GM21528 (cell line): ENCODE data around the gene NHLRC4.

ENCODE experiments used
- ATAC-seq: cut with Tn5 transposase; IDR thresholded peaks from one replicate; pipeline ENCODE4 v1.9.1; 2021; ENCODE audit warnings: mild to moderate bottlenecking, moderate library complexity; ENCODE audit not compliant: unreplicated experiment, low FRiP score

NHLRC4 gene

GRCh38 chr16:566475-567372 is at the start of gene NHLRC4:
TSS of gene NHLRC4 (plus strand) at chr16:567005. CDS start at chr16:568048, 1,043 bp downstream.
- no peak for ATAC-seq

GRCh38 chr16:518858-519257 is 47.9 kb upstream of the NHLRC4 start:
- ATAC-seq, result no peak

- ATAC-seq, result no peak
Measured at GRCh38 chr16:519425-519824, 47.4 kb upstream of the NHLRC4 start.

GRCh38 chr16:519841-520687 is 46.7 kb upstream of the NHLRC4 start:
- ATAC-seq, result no peak

GRCh38 chr16:520847-521246 is 46.0 kb upstream of the NHLRC4 start:
- no peak for ATAC-seq

GRCh38 chr16:521381-522210 is 45.2 kb upstream of the NHLRC4 start:
- no peak for ATAC-seq

GRCh38 chr16:522320-523096 is 44.3 kb upstream of the NHLRC4 start:
- no peak for ATAC-seq

- ATAC-seq, result no peak
Measured at GRCh38 chr16:523097-523741, 43.6 kb upstream of the NHLRC4 start.

GRCh38 chr16:524274-525040 is 42.3 kb upstream of the NHLRC4 start:
- no peak for ATAC-seq

GRCh38 chr16:525123-525519 is 41.7 kb upstream of the NHLRC4 start:
- no peak for ATAC-seq

- ATAC-seq, result no peak
Measured at GRCh38 chr16:525520-526180, 41.2 kb upstream of the NHLRC4 start.

GRCh38 chr16:526181-527014 is 40.4 kb upstream of the NHLRC4 start:
- no peak for ATAC-seq

GRCh38 chr16:527015-527903 is 39.5 kb upstream of the NHLRC4 start, which contains the start of gene CAPN15:
TSS of gene CAPN15 (plus strand) at chr16:527712. CDS start at chr16:546839, 19,127 bp downstream.
- peak; percentile 61 for ATAC-seq

- peak; percentile 19 for ATAC-seq
Measured at GRCh38 chr16:528111-529011, 38.4 kb upstream of the NHLRC4 start.

GRCh38 chr16:529012-529575 is 37.7 kb upstream of the NHLRC4 start:
- ATAC-seq, result no peak
